Measurements from ENCODE around the gene SLF2. TPM values are rescaled to one million over a fixed set of nuclear protein-coding genes. Genes with fewer than 3 reads are reported as not detected.

The SLF2 gene
- total and polyA plus RNA-seq, 4 donors, result 4.0 to 18.8 (median 12.1) TPM

DNA sequence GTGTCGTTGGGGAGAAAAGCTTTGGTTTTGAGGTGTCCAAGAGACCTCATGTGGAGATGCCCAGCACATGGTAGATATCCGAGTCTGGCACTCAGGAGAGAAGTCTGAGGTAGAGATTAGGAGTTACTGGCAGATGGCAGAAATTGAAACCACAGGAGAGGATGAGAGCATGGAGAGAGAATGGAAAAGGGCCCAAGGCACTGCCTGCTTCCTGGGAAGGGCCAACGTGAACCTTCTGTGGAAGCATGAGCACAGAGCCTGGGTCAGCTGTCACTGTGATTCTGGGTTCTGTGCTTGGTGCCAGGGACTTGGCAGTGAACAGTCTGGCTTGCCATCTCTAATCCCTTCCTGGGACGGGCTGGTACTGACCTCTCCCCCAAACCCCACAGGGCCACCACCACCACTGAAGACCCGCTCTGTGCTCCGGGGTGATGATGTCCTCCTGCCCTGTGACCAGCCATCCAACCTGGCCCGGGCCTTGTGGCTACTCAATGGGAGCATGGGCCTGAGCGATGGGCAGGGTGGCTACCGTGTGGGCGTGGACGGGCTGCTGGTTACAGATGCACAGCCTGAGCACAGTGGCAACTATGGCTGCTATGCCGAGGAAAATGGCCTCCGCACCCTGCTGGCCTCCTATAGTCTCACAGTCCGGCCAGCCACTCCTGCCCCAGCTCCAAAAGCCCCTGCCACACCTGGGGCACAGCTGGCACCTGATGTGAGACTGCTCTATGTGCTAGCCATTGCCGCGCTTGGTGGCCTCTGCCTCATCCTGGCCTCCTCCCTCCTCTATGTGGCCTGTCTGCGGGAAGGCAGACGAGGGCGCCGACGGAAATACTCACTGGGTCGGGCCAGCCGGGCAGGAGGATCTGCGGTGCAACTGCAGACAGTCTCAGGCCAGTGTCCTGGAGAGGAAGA is 70.4 kb downstream of the SLF2 start:
- no peak for DNase-seq (ENCODE audit: low spot score)
- H3K9ac ChIP-seq (ENCODE audit: low read depth in 1 of 2, low read length in 2 of 2), result no peak overlapping the region
- no peak overlapping the region for H3K27ac ChIP-seq (ENCODE audit: low read depth in 1 of 2, low read length in 2 of 2)
- peaks cover 6 to 41% (median 24%) of the 10 kb centered on the region in 4 donors for H3K36me3 ChIP-seq (ENCODE audit: control insufficient read depth in 4 of 4, insufficient read depth in 3 of 4, low read depth in 1 of 4, low read length in 3 of 4)
- WGBS, result 96% methylated on average over 24 of the region's 24 CpGs
- H3K4me3 ChIP-seq (ENCODE audit: low read depth in 1 of 3, low read length in 3 of 3), result no peak overlapping the region
- H3K9me3 ChIP-seq (ENCODE audit: control insufficient read depth in 4 of 4, low read length in 3 of 4), result no peaks in the 10 kb centered on the region
- H3K27me3 ChIP-seq (ENCODE audit: control insufficient read depth in 4 of 4, insufficient read depth in 4 of 4, low read length in 3 of 4), result no peaks in the 10 kb centered on the region
- TF ChIP-seq JUND (IDR thresholded peaks at IDR 0.05) (no peak), NR2F2 (IDR thresholded peaks at IDR 0.05) (no peak), EGR1 (IDR thresholded peaks at IDR 0.05; ENCODE audit: low read depth in 2 of 2) (no peak), RAD21 (IDR thresholded peaks at IDR 0.05) (no peak), GABPA (IDR thresholded peaks at IDR 0.05 in 1 of 2, conservative IDR thresholded peaks at IDR 0.05 in 1 of 2) (no peak)
- TF ChIP-seq, protein P1, sequence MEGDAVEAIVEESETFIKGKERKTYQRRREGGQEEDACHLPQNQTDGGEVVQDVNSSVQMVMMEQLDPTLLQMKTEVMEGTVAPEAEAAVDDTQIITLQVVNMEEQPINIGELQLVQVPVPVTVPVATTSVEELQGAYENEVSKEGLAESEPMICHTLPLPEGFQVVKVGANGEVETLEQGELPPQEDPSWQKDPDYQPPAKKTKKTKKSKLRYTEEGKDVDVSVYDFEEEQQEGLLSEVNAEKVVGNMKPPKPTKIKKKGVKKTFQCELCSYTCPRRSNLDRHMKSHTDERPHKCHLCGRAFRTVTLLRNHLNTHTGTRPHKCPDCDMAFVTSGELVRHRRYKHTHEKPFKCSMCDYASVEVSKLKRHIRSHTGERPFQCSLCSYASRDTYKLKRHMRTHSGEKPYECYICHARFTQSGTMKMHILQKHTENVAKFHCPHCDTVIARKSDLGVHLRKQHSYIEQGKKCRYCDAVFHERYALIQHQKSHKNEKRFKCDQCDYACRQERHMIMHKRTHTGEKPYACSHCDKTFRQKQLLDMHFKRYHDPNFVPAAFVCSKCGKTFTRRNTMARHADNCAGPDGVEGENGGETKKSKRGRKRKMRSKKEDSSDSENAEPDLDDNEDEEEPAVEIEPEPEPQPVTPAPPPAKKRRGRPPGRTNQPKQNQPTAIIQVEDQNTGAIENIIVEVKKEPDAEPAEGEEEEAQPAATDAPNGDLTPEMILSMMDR (IDR thresholded peaks at IDR 0.05; ENCODE audit: low read depth, low read length, missing input control), result no peak
- TF ChIP-seq, protein P2, sequence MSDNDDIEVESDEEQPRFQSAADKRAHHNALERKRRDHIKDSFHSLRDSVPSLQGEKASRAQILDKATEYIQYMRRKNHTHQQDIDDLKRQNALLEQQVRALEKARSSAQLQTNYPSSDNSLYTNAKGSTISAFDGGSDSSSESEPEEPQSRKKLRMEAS (IDR thresholded peaks at IDR 0.05), result no peak
- H3K4me1 ChIP-seq (ENCODE audit: control insufficient read depth in 4 of 4, insufficient read depth in 4 of 4, low read length in 3 of 4), result peaks cover 3 to 27% (median 24%) of the 10 kb centered on the region in 4 donors

DNA sequence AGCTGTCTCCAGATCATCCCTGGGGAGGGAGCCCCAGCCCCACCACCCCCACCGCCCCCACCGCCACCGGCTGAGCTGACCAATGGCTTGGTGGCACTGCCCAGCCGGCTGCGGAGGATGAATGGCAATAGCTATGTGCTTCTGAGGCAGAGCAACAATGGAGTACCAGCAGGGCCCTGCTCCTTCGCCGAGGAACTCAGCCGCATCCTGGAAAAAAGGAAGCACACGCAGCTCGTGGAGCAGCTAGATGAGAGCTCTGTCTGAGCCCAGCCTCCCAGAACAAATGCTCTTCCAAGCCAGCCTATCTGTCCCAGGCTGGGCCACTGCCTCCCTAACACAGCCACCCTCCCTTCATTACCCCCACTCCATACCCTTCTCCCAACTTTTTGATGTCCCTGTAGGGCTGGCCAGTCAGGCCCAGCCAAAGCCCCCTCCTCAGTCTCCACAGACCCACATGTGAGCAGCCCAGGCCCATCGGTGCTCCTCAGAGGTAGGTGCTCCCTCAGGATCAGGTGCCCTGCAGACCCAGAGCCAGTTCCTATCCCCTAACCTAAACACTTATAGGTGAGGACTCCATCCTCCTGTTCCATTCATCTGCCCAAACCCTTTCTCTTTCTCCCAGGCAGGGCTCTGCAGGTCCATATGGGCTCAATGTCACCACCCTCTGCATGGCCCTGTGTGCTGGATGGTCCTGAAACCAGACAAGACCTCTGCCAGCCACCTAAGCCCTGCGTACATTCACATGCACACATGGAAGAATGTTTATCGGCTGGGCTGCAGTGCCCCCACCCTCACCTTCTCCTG is 71.3 kb downstream of the SLF2 start:
- peaks cover 2 to 32% (median 20%) of the 10 kb centered on the region in 4 donors for H3K36me3 ChIP-seq (ENCODE audit: control insufficient read depth in 4 of 4, insufficient read depth in 3 of 4, low read depth in 1 of 4, low read length in 3 of 4)
- no peak for DNase-seq (ENCODE audit: low spot score)
- peaks cover 4 to 33% (median 28%) of the 10 kb centered on the region in 4 donors for H3K4me1 ChIP-seq (ENCODE audit: control insufficient read depth in 4 of 4, insufficient read depth in 4 of 4, low read length in 3 of 4)
- no peak overlapping the region for H3K9ac ChIP-seq (ENCODE audit: low read depth in 1 of 2, low read length in 2 of 2)
- no peak overlapping the region for H3K27ac ChIP-seq (ENCODE audit: low read depth in 1 of 2, low read length in 2 of 2)
- no peaks in the 10 kb centered on the region for H3K9me3 ChIP-seq (ENCODE audit: control insufficient read depth in 4 of 4, low read length in 3 of 4)
- TF ChIP-seq TAF1 (conservative IDR thresholded peaks at IDR 0.05), result no peak
- TF ChIP-seq HNF4G (IDR thresholded peaks at IDR 0.05), result no peak
- WGBS, result 92% methylated on average over 13 of the region's 13 CpGs
- H3K4me3 ChIP-seq (ENCODE audit: low read depth in 1 of 3, low read length in 3 of 3), result no peak overlapping the region
- H3K27me3 ChIP-seq (ENCODE audit: control insufficient read depth in 4 of 4, insufficient read depth in 4 of 4, low read length in 3 of 4), result no peaks in the 10 kb centered on the region

DNA sequence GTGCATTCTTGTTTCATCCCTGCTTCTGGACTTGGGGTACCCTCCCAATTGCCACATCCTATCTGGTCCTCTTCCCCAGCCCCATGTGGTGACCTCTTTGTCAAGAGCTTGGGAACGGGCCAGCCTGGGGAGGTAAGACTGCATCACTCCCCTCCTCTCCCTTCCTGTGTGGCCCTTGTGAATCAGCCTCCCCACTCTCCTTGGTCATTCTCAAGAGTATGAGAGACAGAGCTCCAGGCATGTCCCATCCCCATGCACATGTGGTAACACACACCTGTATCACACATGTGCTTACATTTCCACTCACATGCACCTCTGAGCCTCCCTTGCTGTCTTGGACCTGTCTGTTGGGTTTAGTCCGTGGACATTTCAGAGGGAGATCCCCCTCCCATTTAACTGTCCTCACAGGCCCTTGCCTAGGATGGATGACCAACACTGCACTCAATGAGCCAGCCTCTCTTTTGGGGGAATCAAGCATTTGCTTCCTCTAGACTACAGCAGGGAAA is 72.0 kb downstream of the SLF2 start:
- no peaks in the 10 kb centered on the region for H3K27me3 ChIP-seq (ENCODE audit: control insufficient read depth in 4 of 4, insufficient read depth in 4 of 4, low read length in 3 of 4)
- no peak for DNase-seq (ENCODE audit: low spot score)
- H3K9me3 ChIP-seq (ENCODE audit: control insufficient read depth in 4 of 4, low read length in 3 of 4), result no peaks in the 10 kb centered on the region
- no peak overlapping the region for H3K9ac ChIP-seq (ENCODE audit: low read depth in 1 of 2, low read length in 2 of 2)
- TF ChIP-seq TAF1 (conservative IDR thresholded peaks at IDR 0.05) (no peak), SP1 (IDR thresholded peaks at IDR 0.05) (no peak), HNF4G (IDR thresholded peaks at IDR 0.05) (no peak), RXRA (IDR thresholded peaks at IDR 0.05) (no peak), YY1 (IDR thresholded peaks at IDR 0.05) (no peak), GABPA (IDR thresholded peaks at IDR 0.05 in 1 of 2, conservative IDR thresholded peaks at IDR 0.05 in 1 of 2) (no peak)
- TF ChIP-seq, protein P3, sequence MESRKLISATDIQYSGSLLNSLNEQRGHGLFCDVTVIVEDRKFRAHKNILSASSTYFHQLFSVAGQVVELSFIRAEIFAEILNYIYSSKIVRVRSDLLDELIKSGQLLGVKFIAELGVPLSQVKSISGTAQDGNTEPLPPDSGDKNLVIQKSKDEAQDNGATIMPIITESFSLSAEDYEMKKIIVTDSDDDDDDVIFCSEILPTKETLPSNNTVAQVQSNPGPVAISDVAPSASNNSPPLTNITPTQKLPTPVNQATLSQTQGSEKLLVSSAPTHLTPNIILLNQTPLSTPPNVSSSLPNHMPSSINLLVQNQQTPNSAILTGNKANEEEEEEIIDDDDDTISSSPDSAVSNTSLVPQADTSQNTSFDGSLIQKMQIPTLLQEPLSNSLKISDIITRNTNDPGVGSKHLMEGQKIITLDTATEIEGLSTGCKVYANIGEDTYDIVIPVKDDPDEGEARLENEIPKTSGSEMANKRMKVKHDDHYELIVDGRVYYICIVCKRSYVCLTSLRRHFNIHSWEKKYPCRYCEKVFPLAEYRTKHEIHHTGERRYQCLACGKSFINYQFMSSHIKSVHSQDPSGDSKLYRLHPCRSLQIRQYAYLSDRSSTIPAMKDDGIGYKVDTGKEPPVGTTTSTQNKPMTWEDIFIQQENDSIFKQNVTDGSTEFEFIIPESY (IDR thresholded peaks at IDR 0.05), result no peak
- TF ChIP-seq, protein P4, sequence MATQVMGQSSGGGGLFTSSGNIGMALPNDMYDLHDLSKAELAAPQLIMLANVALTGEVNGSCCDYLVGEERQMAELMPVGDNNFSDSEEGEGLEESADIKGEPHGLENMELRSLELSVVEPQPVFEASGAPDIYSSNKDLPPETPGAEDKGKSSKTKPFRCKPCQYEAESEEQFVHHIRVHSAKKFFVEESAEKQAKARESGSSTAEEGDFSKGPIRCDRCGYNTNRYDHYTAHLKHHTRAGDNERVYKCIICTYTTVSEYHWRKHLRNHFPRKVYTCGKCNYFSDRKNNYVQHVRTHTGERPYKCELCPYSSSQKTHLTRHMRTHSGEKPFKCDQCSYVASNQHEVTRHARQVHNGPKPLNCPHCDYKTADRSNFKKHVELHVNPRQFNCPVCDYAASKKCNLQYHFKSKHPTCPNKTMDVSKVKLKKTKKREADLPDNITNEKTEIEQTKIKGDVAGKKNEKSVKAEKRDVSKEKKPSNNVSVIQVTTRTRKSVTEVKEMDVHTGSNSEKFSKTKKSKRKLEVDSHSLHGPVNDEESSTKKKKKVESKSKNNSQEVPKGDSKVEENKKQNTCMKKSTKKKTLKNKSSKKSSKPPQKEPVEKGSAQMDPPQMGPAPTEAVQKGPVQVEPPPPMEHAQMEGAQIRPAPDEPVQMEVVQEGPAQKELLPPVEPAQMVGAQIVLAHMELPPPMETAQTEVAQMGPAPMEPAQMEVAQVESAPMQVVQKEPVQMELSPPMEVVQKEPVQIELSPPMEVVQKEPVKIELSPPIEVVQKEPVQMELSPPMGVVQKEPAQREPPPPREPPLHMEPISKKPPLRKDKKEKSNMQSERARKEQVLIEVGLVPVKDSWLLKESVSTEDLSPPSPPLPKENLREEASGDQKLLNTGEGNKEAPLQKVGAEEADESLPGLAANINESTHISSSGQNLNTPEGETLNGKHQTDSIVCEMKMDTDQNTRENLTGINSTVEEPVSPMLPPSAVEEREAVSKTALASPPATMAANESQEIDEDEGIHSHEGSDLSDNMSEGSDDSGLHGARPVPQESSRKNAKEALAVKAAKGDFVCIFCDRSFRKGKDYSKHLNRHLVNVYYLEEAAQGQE (IDR thresholded peaks at IDR 0.05), result no peak
- WGBS, result 90% methylated on average over 2 of the region's 2 CpGs
- peaks cover 0 to 30% (median 18%) of the 10 kb centered on the region in 4 donors for H3K36me3 ChIP-seq (ENCODE audit: control insufficient read depth in 4 of 4, insufficient read depth in 3 of 4, low read depth in 1 of 4, low read length in 3 of 4)
- peaks cover 4 to 33% (median 28%) of the 10 kb centered on the region in 4 donors for H3K4me1 ChIP-seq (ENCODE audit: control insufficient read depth in 4 of 4, insufficient read depth in 4 of 4, low read length in 3 of 4)
- no peak overlapping the region for H3K27ac ChIP-seq (ENCODE audit: low read depth in 1 of 2, low read length in 2 of 2)
- H3K4me3 ChIP-seq (ENCODE audit: low read depth in 1 of 3, low read length in 3 of 3), result no peak overlapping the region

All from liver (tissue), 9 donors.